Kidney tubule cell (primary cell): ENCODE results near the gene ATAD2B.
A peak's percentile ranks its signal among the peaks of the same experiment; 100 is the strongest.
"Not testable (repeated sequence)": the region's sequence is repeated elsewhere in the genome, so short reads cannot be mapped to it uniquely, and the experiment has no call there.

Experiments used
- DNase-seq: peaks from one replicate; pipeline ENCODE4 v3.0.0-alpha.2; 2018; ENCODE audit warnings: low spot score

ATAD2B gene

DNA sequence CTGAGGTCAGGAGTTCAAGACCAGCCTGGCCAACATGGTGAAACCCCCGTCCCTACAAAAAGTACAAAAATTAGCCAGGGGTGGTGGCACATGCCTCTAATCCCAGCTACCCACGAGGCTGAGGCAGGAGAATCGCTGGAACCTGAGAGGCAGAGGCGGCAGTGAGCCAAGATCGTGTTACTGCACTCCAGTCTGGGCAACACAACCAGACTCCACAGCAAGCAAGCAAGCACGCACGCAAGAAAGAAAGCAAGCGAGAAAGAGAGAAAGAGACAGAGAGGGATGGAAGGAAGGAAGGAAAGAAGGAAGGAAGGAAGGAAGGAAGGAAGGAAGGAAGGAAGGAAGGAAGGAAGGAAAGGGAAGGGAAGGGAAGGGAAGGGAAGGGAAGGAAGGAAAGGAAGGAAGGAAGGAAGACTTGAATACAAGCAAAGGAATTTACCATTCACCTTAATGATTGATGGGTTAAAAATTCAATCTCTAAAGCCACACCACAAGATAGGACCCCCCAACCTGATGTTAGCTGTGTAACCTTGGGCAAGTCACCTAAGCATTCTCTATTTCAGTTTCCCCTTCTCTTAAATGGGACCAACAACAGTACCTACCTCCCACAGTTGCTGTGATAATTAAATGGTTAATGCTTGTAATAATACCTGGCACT lies 181.7 kb downstream of the ATAD2B start:
- DNase-seq, result no peak

DNA sequence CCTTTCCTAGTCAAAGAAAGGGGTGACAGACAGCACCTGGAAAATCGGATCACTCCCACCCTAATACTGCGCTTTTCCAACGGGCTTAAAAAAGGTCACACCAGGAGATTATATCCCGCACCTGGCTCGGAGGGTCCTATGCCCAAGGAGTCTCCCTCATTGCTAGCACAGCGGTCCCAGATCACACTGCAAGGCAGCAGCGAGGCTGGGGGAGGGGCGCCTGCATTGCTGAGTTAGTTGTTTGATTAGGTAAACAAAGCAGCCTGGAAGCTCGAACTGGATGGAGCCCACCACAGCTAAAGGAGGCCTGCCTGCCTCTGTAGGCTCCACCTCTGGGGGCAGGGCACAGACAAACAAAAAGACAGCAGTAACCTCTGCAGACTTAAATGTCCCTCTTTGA lies 190.1 kb downstream of the ATAD2B start:
- not testable (repeated sequence) for DNase-seq

DNA sequence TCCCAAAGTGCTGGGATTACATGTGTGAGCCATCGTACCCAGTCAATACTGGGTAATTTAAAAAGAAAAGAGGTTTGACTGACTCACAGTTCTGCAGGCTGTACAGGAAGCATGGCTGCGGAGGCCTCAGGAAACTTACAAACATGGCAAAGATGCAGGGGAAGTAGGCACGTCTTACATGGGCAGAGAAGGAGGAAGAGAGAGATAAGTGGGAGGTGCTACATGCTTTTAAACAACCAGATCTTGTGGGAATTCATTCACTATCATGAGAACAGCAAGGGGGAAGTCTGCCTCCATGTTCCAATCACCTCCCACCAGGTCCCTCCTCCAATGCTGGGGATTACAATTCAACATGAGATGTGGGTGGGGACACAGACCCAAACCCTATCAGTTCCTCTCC lies 192.5 kb downstream of the ATAD2B start:
- DNase-seq, result no peak

DNA sequence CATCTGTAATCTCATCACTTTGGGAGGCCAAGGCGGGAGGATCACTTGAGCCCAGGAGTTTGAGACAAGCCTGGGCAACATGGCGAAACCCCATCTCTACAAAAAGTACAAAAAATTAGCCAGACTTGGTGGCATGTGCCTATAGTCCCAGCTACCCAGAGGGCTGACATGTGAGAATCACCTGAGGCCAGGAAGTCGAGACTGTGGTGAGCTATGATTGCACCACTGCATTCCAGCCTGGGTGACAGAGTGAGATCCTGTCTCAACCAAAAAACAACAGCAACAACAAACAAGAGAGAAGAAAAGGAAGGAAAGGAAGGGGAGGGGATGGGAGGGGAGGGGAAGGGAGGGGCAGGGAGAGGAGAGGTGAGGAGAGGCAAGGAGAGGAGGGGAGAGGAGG lies 203.9 kb downstream of the ATAD2B start:
- DNase-seq, result peak; percentile 18

DNA sequence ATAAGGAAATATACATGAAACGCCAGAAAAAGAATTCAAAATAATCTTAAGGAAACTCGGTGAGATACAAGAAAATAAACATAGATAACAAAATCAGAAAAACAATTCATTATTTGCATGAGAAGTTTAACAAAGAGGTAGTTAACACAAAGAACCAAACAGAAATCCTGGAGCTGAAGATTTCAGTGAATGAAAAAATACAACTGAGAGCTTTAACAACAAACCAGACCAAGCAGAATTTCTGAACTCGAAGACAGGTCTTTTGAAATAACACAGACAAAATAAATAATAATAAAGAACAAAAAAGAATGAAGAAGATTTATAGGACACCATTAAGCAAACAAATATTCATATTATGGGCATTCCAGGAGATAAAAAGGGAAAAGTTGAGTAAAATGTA lies 204.7 kb downstream of the ATAD2B start:
- no peak for DNase-seq

DNA sequence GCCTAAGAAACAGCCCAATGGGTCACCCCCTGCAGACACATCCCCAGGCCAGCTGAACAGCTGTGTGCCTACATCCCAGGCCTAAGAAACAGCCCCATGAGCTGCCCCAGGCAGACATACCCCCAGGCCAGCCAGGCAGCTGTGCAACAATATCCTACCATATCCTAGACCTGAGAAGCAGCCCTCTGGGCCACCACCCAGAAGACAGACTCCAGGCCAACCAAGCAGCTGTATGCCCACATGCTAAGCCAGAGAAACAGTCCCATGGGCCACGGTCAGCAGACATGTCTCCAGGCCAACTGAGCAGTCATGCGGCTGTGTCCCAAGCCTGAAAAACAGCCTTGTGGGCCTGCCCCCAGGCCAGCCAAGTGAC lies 205.5 kb downstream of the ATAD2B start:
- DNase-seq, result no peak

DNA sequence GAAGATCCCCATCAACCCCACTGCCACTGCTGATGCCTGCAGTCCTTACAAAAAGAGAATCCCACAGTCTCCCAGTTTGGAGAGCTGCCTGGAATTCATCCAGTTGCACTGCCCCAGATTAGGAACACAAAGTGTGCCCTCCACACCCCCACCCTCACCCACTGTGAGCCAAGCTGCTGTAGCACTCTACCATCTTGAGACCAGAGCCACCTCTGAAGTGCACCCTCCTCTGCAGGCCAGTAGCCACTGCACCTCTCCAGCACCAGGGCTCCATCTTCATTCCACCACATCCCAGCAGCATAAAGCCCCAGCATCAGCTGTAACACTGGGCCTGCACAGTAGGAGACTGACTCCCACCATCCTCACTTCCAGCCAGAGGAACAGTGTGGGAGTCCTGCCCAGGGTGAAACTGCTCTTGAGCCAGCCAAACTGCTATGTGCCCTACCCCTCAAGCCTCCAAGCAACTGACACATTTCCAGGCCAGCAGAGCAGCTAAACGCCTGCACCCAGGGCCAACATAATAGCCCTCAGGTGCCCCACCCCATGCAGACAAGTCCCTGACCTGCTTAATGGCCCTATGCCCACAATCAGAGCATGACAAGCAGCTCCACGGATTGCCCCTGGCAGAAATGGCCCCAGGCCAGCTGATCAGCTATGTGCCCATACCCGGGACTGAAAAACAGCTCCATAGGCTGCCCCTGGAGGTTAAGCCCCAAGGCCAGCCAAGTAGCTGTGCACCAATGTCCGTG lies 206.0 kb downstream of the ATAD2B start:
- DNase-seq, result peak; percentile 9

DNA sequence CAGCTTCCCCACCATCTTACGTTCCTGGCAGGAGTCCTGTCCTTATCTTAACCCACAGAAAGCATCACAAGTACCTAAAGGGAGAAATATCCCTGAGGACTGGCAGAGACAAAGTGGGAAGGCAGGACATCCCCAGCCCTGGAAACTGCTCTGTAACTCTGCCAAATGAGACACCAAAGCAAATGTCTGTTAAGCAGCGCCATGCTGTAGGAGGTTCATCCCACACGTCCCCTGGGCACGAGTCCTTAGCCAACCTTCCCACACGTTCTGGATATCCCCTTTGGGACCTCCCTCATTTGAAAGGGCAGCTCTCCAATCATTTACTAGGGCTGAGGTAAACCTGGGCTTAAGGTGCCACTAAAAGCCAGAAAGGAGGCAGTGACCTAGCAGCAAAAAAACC lies 207.2 kb downstream of the ATAD2B start:
- DNase-seq, result peak; percentile 6

DNA sequence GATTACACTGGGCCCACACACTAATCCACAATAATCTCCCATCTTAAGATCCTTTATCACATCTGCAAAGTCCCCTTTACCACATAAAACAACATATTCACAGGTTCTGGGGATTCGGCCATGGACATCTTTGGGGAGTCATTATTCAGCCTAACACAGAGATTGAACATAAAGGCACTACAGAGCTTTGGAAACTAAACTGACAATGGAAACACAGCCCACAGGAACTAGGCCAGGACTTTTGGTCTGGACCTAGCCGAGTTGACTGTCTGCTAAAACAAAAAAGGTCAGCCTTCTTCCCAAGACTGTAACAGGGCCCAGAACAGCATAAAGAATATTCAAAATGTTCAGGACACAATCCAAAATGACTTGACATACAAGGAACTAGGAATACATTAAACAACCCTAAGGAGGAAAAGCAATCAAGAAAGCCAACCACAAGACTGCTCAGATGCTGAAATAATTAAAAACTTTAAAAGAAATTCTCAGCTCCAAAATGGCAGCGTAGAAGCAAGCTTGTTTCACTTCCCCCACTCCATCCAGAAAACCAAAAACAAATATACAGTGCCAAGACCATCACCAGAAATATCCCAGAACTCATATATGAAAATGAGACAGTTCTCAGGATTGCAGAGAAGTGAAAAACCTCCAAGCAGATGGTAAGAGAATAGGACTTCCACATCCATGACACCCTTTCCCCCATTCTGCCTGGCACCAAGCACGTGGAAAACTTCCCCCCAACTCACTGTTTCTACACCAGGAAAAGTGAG lies 207.8 kb downstream of the ATAD2B start:
- no peak for DNase-seq

DNA sequence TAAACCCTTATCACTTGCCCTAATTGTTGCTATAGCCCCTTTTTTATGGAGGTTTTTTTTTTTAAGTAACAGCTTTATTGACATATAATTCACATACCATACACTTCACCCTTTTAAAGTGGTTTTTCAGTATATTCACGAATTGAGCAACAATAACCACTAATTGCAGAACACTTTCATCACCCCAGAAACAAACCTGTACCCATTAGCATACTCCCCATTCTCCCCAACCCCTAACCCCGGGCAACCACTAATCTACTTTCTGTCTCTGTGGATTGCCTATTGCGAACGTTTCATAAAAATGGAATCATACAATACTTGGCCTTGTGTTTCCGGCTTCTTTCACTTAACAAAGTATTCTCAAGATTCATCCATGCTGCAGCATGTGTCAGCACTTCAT lies 213.6 kb downstream of the ATAD2B start:
- DNase-seq, result no peak

DNA sequence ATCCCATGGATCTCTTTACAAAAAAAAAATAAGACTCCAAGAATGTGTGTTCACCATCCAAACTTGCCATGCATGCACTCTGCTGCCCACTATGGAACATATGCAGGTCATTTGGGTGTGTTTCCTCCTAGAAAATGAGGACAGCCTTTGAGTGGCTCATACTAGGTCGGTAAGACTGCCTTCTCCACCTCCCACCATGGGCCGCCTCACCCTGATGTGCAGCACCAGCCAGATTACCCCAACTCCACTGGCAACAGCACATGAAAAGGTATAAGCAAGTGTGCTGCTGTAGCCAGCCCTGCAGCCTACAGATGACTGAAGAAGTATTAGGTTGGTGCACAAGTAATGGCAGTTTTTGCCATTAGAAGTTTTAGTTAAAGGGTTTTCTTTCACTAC lies 214.2 kb downstream of the ATAD2B start:
- no peak for DNase-seq

DNA sequence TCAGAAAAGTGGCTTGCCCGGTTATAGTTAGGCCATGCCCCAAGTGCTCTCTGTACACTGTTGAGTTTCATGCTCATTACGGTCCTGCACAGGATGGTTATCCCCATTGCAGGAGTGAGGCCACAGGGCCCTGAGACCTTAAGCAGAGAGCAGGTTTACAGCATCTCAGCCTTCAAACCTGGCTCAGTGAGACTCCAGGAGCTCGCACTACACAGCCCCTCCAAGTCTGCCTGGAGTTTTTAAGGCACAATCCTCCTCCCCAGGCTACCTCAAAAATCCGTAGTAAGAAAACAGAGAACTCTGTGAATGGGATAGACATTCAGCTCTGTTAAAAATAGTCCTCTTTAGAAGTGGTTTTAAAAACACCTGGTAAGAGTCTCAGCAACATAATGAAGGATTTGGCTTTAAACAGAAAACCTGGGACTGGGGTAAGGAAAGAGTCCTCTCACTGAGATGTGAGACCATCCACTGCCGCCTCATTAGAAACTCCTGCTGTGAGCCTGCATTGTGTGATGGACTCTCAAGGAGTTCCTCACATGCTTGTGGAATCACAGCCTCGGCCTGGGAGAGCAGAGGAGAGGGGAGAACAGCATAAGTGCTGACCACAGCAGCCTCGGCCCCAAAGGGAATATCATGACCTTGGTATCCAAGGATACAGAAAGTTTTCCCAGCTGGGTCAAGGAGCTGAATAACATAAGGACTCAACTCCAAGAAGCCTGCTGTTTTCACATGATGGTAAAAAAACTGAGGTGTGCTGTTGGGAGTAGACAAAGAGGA lies 214.8 kb downstream of the ATAD2B start:
- no peak for DNase-seq

DNA sequence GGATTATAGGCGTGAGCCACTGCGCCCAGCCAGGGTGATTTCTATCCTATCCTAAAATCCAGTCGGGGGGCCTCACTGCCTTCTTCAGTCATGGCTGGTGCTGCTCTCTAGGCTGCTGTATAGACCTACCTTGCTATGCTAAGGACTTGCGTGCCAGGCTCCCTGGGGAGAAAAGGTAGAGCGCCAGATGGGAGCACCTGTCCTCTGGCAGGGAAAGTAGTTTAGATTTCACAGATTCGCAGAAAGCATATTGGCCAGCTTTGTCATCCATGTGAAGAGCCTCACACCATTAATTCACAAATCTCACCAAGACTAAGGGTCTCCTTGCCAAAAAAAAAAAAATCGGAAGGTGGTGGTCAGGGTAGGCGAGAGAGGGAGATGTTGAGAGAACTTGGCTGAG lies 217.6 kb downstream of the ATAD2B start:
- no peak for DNase-seq

DNA sequence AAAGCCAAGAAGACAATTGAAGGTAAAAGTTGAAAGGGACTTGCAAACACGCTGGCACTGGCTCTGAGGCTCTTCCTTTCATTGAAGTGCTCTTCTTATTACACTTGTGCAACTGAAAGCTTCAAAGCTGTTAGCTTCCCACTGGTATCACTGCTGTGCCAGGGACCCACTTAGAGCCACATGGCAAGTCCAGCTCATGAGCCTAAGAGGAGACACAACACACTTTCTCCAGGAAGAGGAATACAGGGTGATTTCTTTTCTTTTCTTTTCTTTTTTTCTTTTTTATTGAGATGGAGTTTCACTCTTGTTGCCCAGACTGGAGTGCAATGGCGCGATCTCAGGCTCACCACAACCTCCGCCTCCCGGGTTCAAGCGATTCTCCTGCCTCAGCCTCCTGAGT lies 218.2 kb downstream of the ATAD2B start:
- DNase-seq, result no peak

DNA sequence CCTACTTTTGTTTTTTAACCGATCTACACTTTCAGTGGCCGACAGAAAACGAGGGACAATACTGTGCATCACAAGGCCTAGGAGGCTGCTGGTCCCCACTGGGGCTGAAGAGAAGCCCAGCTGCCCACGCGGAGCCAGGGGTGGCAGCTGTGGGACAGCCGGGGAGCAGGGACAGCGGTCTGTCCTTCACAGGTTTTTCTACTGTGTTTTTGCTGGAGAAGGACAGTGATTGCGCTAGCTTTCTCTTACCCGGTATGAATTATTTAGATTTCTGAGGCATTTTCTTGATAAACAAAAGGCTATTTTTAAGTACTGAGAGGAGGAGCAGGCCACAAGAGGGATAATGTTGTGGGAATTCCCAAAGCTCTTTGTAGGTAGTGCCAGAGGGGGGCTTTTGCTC lies 219.8 kb downstream of the ATAD2B start:
- DNase-seq, result no peak

DNA sequence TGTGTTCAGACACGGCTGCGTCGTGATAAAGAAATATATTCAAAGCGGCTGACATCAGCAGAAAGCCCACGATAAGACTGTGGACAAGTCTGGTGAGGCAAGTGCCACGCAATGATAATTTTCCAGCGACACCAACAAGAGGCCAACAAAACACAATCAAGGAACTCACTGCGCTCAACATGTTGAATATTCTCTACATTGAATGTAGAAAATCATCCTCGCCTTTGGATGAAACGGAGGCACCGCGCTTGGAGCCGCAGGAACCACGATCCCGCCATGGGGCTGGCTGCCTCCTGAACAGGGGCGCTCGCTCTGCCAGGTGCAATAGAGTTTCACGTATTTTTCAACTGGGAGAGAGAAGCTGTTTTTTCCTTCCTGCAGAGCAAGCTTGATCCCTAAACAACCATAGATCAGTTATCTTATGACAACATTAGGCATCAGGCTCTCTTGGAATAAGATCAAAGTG lies 220.3 kb downstream of the ATAD2B start:
- DNase-seq, result no peak

DNA sequence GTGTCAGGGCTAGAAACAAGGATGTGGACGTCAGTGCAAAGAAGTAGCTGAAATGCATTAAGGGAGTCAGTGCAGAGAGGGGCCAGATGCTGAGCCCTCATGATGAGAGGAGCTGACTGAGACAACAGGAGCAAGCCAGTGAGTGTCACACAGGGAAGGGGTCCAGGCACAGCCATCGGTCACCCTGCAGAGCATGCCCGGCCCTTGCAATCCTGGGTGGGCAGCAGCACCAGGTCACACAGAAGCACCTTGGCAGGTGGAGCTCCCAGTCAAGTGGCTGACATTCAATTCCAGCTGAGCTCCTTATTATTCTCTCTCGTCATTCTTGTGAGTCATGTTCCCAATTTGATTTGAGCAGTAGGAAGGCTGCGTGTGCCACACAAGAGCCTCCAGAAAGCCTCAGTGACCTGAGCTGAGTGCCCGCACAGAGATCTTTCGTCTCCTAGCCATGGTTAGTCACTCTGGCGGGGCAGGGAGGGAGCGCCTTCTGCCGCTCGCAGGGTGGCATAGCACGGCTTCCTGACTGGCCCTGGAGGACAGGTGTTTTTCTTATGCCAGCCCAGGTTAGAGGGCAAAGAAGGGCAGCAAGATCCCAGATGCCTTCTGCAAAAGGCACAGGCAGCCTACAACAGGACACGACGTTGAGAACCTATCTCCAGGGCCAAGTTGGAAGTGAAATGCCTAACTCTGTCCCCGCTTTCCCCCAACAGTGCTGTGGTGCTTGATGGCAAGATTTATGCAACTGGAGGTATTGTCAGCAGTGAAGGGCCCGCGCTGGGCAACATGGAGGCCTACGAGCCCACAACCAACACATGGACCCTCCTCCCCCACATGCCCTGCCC lies 220.9 kb downstream of the ATAD2B start:
- no peak for DNase-seq

DNA sequence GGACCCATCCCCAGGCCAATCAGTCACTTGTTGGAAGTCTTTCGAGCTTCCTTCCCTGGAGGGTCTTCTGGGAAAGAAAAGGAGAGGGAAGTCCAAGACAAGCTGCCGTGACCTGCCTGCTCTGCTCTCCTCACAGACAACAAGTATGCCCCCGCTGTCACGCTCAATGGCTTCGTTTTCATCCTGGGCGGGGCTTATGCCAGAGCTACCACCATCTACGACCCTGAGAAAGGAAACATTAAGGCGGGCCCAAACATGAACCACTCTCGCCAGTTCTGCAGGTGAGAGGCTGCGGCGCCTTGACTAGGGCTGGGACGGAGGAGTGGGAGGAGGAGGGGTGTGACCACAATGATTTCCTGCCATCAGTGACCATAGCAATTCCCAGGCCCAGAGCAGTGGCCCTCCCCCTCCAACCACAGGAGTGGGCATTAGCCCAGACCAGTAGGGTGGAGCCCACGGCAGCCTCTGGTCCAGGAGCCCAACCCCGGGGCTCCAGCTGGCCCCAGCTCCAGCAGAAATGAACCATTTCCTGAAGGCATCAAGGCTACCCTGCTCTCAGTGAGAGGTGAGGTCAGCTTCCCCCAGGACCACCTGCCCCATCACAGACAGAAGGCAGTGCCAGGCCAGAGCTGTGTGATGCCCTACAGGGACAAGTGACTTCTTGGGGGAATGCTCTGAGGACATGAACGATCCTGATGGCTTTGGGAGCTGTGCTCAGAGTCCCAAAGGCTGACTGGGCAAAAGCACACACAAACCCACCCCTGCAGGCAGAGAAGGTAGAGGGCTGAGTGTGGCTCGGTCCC lies 223.1 kb downstream of the ATAD2B start:
- no peak for DNase-seq

DNA sequence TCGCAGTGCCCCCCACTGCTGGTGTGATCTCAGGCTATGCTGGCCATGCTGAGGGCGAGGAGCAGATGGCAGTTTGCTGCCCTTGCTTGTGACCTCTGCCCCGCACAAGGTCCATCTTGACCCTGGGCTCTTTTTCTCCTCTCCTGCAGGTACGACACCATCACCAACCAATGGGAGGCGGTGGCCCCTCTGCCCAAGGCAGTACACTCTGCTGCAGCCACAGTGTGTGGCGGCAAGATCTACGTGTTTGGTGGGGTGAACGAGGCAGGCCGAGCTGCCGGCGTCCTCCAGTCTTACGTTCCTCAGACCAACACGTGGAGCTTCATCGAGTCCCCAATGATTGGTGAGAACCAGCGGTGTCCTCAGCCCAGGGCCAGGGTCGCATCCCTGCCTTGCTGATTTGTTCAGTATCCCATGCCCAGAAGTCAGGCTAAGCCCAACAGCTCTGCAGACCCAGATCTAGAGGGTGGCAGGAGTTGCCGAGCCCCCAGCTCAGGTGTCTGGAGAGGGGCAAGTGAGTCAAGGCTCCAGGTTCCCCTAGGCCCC lies 223.8 kb downstream of the ATAD2B start:
- DNase-seq, result no peak

DNA sequence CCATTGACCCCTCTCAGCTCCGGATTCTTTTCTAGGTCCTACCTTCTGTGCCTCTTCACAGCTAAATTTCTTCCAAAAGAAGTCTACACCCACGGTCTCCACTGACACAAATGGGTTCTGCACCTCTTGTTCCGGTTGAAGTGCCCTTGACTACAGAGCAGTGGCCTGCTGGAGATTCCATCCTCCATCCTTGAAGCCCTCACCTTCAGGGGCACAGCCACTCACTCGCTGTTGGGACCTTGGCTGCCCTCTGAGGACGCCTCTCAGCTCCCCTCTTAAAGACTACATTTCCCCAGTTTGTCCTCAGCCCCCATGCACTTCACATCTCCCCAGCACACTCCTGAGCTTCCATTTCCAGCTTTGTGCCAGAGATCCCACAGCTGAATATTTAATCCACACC lies 226.3 kb downstream of the ATAD2B start:
- DNase-seq, result no peak
